ENCODE measurements around the gene ITGA11. TPM values are rescaled to one million over a fixed set of nuclear protein-coding genes. Genes with fewer than 3 reads are reported as not detected.

ITGA11 gene
- total and polyA plus RNA-seq, 4 experiments from 2014 or later, result not detected

DNA sequence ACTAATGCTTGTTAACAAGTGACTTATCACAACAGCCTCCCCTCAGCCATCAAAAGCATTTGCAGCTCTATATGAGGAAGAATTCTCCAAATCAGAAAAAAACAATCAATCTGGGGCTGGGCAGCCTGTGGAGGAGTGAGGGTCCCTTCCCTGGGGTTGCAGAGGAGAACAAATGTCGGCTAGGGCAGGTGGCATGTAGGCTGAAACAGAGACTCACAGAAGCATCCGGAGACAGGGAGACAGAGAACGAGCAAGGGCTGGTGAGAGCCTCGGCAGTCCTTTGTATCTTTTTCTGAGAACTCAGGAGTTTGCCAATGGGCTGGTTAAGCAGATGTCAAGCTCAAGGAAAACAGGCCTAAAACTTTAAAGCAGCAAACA is 15.8 kb downstream of the ITGA11 start:
- DNase-seq, result no peak
- peaks cover 0 to 1% (median 0%) of the 10 kb centered on the region in 4 donors for H3K4me1 Mint-ChIP-seq

DNA sequence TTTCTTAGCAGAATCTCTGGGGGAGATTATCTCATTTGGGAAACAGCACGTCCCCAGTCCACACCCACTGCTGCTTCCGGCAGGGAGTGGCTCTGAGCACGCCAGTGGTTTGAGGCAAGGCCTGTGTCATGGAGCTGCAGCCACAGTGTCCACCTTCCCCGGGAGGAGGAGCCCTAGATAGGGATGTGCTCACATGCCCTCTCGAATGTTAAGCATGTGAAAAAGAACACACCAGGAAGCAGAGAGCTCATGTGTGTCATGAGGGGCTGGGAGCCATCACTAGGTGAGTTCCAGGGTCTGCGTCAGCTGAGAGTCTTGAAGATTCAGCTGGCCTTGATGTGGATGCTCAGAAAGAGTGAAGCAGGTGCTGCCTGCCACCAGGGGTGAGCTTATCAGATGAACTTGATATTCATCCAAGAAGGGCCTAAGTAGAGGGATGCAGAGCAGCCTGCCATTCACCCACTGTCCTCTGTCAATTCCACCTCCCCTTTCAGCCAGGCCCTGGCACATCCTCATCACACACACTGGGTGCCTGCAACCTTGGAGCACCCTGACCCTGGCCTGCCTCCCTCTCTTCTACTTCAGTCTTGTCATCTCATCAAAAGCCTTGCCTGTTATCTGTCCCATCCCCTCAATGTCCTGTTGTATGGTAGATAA is 16.3 kb downstream of the ITGA11 start:
- Histone ChIP-seq H3K27me3 (ENCODE audit: insufficient read depth, low read length) (no peaks in the 10 kb centered on the region), H3K4me1 (ENCODE audit: insufficient read depth, low read length) (no peaks in the 10 kb centered on the region), H3K27ac (ENCODE audit: low read depth, low read length) (no peak overlapping the region), H3K36me3 (ENCODE audit: insufficient read depth, low read length) (no peaks in the 10 kb centered on the region), H3K9me3 (ENCODE audit: control insufficient read depth in 1 of 2, low read length in 2 of 2) (no peaks in the 10 kb centered on the region), H3K4me3 (ENCODE audit: low read length in 2 of 2) (no peak overlapping the region)
- Mint-ChIP-seq H3K4me1 (peaks cover 0 to 1% (median 0%) of the 10 kb centered on the region in 4 donors), H3K36me3 (no peaks in the 10 kb centered on the region), H3K27me3 (peaks cover 0 to 8% of the 10 kb centered on the region in 2 donors), H3K4me3 (no peak overlapping the region), H3K27ac (no peak overlapping the region), H3K9me3 (no peaks in the 10 kb centered on the region)
- DNase-seq, result no peak
- POLR2A ChIA-PET (ENCODE audit: partially characterized antibody), result no interaction called here
- CTCF ChIA-PET (ENCODE audit: partially characterized antibody), result no interaction called here
- intact Hi-C loops (cut with micrococcal nuclease), result no loop called here

More for the DNA sequence above, 15.8 kb downstream of the ITGA11 start:
- intact Hi-C loops (cut with micrococcal nuclease), result no loop called here
- Mint-ChIP-seq H3K27me3 (peaks cover 0 to 10% of the 10 kb centered on the region in 2 donors), H3K4me3 (no peak overlapping the region), H3K9me3 (no peaks in the 10 kb centered on the region), H3K36me3 (no peaks in the 10 kb centered on the region), H3K27ac (no peak overlapping the region)
- ChIA-PET CTCF (ENCODE audit: partially characterized antibody) (no interaction called here), POLR2A (ENCODE audit: partially characterized antibody) (no interaction called here)
- H3K9me3 ChIP-seq (ENCODE audit: control insufficient read depth in 1 of 2, low read length in 2 of 2), result no peaks in the 10 kb centered on the region
- no peak overlapping the region for H3K27ac ChIP-seq (ENCODE audit: low read depth, low read length)
- H3K27me3 ChIP-seq (ENCODE audit: insufficient read depth, low read length), result no peaks in the 10 kb centered on the region
- no peaks in the 10 kb centered on the region for H3K4me1 ChIP-seq (ENCODE audit: insufficient read depth, low read length)
- no peaks in the 10 kb centered on the region for H3K36me3 ChIP-seq (ENCODE audit: insufficient read depth, low read length)
- no peak overlapping the region for H3K4me3 ChIP-seq (ENCODE audit: low read length in 2 of 2)

- Mint-ChIP-seq H3K4me3 (no peak overlapping the region), H3K36me3 (no peaks in the 10 kb centered on the region), H3K27me3 (peaks cover 0 to 7% of the 10 kb centered on the region in 2 donors), H3K9me3 (no peaks in the 10 kb centered on the region), H3K4me1 (peaks cover 0 to 1% (median 0%) of the 10 kb centered on the region in 4 donors), H3K27ac (no peak overlapping the region)
- Histone ChIP-seq H3K36me3 (ENCODE audit: insufficient read depth, low read length) (no peaks in the 10 kb centered on the region), H3K27me3 (ENCODE audit: insufficient read depth, low read length) (no peaks in the 10 kb centered on the region), H3K27ac (ENCODE audit: low read depth, low read length) (no peak overlapping the region), H3K9me3 (ENCODE audit: control insufficient read depth in 1 of 2, low read length in 2 of 2) (no peaks in the 10 kb centered on the region), H3K4me1 (ENCODE audit: insufficient read depth, low read length) (no peaks in the 10 kb centered on the region), H3K4me3 (ENCODE audit: low read length in 2 of 2) (no peak overlapping the region)
- CTCF ChIA-PET (ENCODE audit: partially characterized antibody), result no interaction called here
- no peak for DNase-seq
- POLR2A ChIA-PET (ENCODE audit: partially characterized antibody), result no interaction called here
- intact Hi-C loops (cut with micrococcal nuclease), result no loop called here
These were observed 16.9 kb downstream of the ITGA11 start for GRCh38 chr15:68415061-68415460.

- POLR2A ChIA-PET (ENCODE audit: partially characterized antibody), result no interaction called here
- no peak overlapping the region for H3K27ac ChIP-seq (ENCODE audit: low read depth, low read length)
- peaks cover 0 to 1% (median 0%) of the 10 kb centered on the region in 4 donors for H3K4me1 Mint-ChIP-seq
- no peaks in the 10 kb centered on the region for H3K36me3 Mint-ChIP-seq
- no peaks in the 10 kb centered on the region for H3K9me3 ChIP-seq (ENCODE audit: control insufficient read depth in 1 of 2, low read length in 2 of 2)
- DNase-seq, result no peak
- no peak overlapping the region for H3K4me3 Mint-ChIP-seq
- CTCF ChIA-PET (ENCODE audit: partially characterized antibody), result no interaction called here
- H3K27me3 Mint-ChIP-seq, result peaks cover 0 to 5% of the 10 kb centered on the region in 2 donors
- H3K27ac Mint-ChIP-seq, result no peak overlapping the region
- H3K27me3 ChIP-seq (ENCODE audit: insufficient read depth, low read length), result no peaks in the 10 kb centered on the region
- no peaks in the 10 kb centered on the region for H3K9me3 Mint-ChIP-seq
- no peaks in the 10 kb centered on the region for H3K36me3 ChIP-seq (ENCODE audit: insufficient read depth, low read length)
- no peak overlapping the region for H3K4me3 ChIP-seq (ENCODE audit: low read length in 2 of 2)
- intact Hi-C loops (cut with micrococcal nuclease), result no loop called here
- no peaks in the 10 kb centered on the region for H3K4me1 ChIP-seq (ENCODE audit: insufficient read depth, low read length)
These were observed 17.4 kb downstream of the ITGA11 start for GRCh38 chr15:68414591-68414990.

GRCh38 chr15:68414206-68414555 is 17.8 kb downstream of the ITGA11 start:
- peaks cover 0 to 5% of the 10 kb centered on the region in 2 donors for H3K27me3 Mint-ChIP-seq
- no peak for DNase-seq
- Histone ChIP-seq H3K4me3 (ENCODE audit: low read length in 2 of 2) (no peak overlapping the region), H3K36me3 (ENCODE audit: insufficient read depth, low read length) (no peaks in the 10 kb centered on the region), H3K4me1 (ENCODE audit: insufficient read depth, low read length) (no peaks in the 10 kb centered on the region), H3K27me3 (ENCODE audit: insufficient read depth, low read length) (no peaks in the 10 kb centered on the region), H3K9me3 (ENCODE audit: control insufficient read depth in 1 of 2, low read length in 2 of 2) (no peaks in the 10 kb centered on the region), H3K27ac (ENCODE audit: low read depth, low read length) (no peak overlapping the region)
- CTCF ChIA-PET (ENCODE audit: partially characterized antibody), result no interaction called here
- H3K36me3 Mint-ChIP-seq, result no peaks in the 10 kb centered on the region
- no peak overlapping the region for H3K4me3 Mint-ChIP-seq
- intact Hi-C loops (cut with micrococcal nuclease), result no loop called here
- H3K4me1 Mint-ChIP-seq, result peaks cover 0 to 1% (median 0%) of the 10 kb centered on the region in 4 donors
- POLR2A ChIA-PET (ENCODE audit: partially characterized antibody), result no interaction called here
- H3K27ac Mint-ChIP-seq, result no peak overlapping the region
- no peaks in the 10 kb centered on the region for H3K9me3 Mint-ChIP-seq

DNA sequence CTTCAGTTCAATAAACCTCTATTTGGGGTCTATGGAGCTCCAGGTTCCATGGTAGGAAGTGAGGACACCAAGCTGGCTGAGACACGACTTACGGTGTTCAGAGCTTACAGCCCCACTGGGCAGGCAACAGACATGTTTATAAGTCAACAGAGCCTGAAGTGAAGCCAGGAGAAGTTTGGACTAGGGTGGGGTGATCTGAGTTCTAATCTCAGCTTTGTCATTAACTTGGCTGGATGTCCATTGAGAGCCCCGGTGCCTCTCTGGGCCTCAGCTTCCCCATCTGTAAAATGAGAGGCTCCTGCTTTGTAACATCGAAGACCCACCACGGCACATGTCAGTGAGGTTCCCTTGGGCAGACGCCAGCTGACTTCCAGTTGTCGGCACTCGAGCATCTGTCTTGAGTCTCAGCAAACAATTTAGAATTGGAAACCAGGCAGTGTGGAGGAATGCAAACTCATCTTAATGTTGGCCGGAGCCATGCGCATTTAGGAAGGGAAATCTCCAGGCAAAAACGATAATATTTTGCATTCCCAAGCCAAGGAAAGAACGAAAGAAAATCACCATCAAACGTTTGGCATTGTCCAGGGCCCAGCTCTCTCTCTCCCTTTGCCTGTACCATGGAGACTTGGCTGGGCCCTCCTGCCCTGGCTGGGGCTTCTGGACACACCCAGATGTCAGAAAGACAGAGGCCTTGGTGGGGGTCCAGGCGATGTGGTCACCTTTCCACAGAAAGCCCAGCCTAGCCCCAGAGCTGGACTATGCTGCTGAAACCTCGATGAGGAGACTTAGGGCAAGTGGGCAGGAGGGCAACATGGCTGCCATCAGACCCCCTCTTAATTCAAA is 18.4 kb downstream of the ITGA11 start:
- Histone ChIP-seq H3K9me3 (ENCODE audit: control insufficient read depth in 1 of 2, low read length in 2 of 2) (no peaks in the 10 kb centered on the region), H3K4me1 (ENCODE audit: insufficient read depth, low read length) (no peaks in the 10 kb centered on the region), H3K36me3 (ENCODE audit: insufficient read depth, low read length) (no peaks in the 10 kb centered on the region), H3K27ac (ENCODE audit: low read depth, low read length) (no peak overlapping the region), H3K4me3 (ENCODE audit: low read length in 2 of 2) (no peak overlapping the region), H3K27me3 (ENCODE audit: insufficient read depth, low read length) (no peaks in the 10 kb centered on the region)
- intact Hi-C loops (cut with micrococcal nuclease), result no loop called here
- CTCF ChIA-PET (ENCODE audit: partially characterized antibody), result no interaction called here
- no peak for DNase-seq
- H3K4me1 Mint-ChIP-seq, result peaks cover 0 to 1% (median 0%) of the 10 kb centered on the region in 4 donors
- POLR2A ChIA-PET (ENCODE audit: partially characterized antibody), result no interaction called here
- no peak overlapping the region for H3K4me3 Mint-ChIP-seq
- no peaks in the 10 kb centered on the region for H3K36me3 Mint-ChIP-seq
- peaks cover 0 to 5% of the 10 kb centered on the region in 2 donors for H3K27me3 Mint-ChIP-seq
- no peak overlapping the region for H3K27ac Mint-ChIP-seq
- no peaks in the 10 kb centered on the region for H3K9me3 Mint-ChIP-seq

DNA sequence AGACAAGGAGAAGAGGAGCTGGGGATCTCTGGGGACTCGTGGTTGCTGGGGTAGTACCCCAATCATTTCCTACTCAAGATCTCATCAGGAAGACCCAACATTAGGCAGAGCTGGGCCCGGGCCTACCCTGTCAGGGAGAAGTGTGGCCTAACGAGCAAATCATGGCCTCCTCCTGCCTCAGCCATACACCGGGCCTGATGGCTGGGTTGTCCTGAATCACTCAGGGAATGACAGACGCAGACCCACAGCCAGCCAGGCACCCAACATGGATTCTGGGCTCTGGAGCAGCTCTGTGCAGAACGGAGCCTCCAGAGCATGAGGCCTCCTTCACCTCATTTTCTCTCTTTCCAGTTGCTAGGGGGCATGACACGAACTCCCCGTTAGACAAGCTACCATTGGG is 19.7 kb downstream of the ITGA11 start:
- Histone ChIP-seq H3K9me3 (ENCODE audit: control insufficient read depth in 1 of 2, low read length in 2 of 2) (no peaks in the 10 kb centered on the region), H3K4me3 (ENCODE audit: low read length in 2 of 2) (no peak overlapping the region), H3K27ac (ENCODE audit: low read depth, low read length) (no peak overlapping the region), H3K4me1 (ENCODE audit: insufficient read depth, low read length) (no peaks in the 10 kb centered on the region), H3K36me3 (ENCODE audit: insufficient read depth, low read length) (no peaks in the 10 kb centered on the region), H3K27me3 (ENCODE audit: insufficient read depth, low read length) (no peaks in the 10 kb centered on the region)
- Mint-ChIP-seq H3K27ac (no peak overlapping the region), H3K27me3 (peaks cover 4 to 7% of the 10 kb centered on the region in 2 donors), H3K9me3 (no peaks in the 10 kb centered on the region), H3K4me1 (no peaks in the 10 kb centered on the region), H3K36me3 (no peaks in the 10 kb centered on the region), H3K4me3 (no peak overlapping the region)
- intact Hi-C loops (cut with micrococcal nuclease), result no loop called here
- no peak for DNase-seq
- ChIA-PET POLR2A (ENCODE audit: partially characterized antibody) (no interaction called here), CTCF (ENCODE audit: partially characterized antibody) (no interaction called here)
